GM19468 (cell line): Measurements from ENCODE around the gene NT5DC4.
A peak's percentile ranks its signal among the peaks of the same experiment; 100 is the strongest.

Experiments used
- ATAC-seq: cut with Tn5 transposase; IDR thresholded peaks from one replicate; pipeline ENCODE4 v1.9.1; 2021; ENCODE audit warnings: mild to moderate bottlenecking, moderate library complexity, moderate number of reproducible peaks; ENCODE audit not compliant: unreplicated experiment; ENCODE audit errors: extremely low read depth

NT5DC4 gene

DNA sequence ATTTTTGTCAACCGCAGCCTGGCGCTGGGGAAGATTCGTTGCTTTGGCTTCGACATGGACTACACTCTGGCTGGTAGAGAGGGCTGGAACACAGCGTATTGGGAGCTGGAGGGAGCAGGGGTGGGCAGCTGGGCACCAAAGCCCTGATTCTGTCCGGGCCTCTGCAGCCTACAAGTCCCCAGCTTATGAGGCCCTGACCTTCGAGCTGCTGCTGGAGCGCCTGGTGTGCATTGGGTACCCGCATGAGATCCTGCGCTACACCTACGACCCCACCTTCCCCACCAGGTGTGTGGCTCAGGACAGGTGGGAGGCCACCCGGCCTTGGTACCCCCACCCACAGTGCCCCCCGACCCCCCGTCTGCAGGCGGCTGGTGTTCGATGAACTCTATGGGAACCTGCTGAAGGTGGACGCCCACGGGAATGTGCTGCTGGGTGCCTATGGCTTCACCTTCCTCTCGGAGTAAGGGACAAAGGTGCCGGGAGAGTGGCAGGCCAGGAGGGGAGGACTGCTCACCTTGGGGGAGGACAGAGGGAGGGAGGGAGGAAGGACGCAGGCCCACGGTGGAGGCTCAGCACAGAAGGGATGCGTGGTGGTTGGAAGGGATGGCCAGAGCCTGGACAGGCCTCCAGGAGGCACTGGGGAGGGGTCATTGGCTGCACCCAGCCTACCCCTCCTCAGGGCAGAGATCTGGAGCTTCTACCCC lies 1.2 kb downstream of the NT5DC4 start:
- ATAC-seq: no peak

- no peak for ATAC-seq
Observed at GRCh38 chr2:112722816-112723546, 2.2 kb downstream of the NT5DC4 start.

- no peak for ATAC-seq
Observed at GRCh38 chr2:112723547-112723940, 2.7 kb downstream of the NT5DC4 start.

DNA sequence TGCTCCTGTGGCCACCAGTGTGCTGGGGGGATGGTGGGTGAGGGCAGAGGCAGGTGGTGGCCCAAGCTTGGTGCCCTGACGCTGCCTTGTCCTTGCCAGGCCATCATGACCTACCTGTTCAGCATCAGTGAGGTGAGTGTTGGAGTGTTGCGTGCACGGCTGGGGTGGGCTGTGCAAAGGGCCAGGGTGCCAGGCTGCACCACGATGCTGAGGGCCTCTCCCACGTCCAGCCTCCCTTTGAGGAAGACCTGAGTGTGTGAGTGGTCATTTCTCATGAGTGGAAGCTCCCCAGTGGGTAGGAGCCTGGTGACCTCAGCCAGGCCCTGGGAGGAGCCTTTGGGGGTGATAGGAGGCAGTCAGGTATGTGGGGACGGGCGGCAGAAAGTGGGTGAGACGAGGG lies 3.2 kb downstream of the NT5DC4 start:
- ATAC-seq: no peak

GRCh38 chr2:112724591-112725525 lies 4.0 kb downstream of the NT5DC4 start:
- no peak for ATAC-seq

DNA sequence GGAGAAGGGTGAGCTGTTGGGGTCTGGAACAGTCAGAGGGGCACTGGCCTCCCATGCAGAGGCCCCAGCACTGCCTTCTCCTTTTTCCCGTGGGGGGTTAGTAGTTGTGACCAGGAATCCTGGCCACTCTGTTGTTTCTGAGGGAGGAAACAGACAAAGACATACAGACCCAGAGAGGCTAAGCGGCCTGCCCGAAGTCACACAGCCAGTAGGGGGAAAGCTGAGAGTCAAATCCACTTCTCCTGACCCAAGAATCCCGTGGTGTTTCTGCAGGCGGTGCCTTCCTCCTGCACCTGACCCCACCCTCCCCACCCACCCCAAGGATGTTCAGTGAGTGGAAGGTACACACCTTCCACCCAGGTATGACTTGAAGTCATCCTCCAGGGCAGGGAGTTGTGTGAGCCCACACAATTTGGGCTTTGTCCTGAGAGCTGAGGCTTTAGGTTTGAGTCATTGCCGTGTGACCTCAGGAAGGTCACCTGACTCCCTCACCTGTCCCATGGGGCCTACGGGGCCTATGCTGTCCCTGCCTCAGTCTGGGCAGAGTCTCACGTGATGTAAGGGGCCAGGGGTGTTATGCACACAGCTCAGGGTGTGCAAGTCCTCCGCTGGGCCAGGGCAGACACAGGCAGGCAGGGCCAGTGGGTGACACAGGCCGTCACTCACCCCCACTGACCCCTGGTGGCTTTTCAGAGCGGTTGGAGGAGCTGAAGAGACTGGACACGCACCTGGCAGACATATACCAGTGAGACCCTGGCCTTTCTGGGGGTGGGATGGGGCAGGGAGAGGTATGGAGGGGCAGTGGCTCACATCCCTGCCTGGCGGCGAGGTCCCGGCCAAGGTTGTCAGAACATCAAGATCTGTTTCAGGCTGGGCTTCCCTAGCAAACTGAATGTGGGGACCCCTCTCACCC lies 5.0 kb downstream of the NT5DC4 start:
- ATAC-seq: no peak

DNA sequence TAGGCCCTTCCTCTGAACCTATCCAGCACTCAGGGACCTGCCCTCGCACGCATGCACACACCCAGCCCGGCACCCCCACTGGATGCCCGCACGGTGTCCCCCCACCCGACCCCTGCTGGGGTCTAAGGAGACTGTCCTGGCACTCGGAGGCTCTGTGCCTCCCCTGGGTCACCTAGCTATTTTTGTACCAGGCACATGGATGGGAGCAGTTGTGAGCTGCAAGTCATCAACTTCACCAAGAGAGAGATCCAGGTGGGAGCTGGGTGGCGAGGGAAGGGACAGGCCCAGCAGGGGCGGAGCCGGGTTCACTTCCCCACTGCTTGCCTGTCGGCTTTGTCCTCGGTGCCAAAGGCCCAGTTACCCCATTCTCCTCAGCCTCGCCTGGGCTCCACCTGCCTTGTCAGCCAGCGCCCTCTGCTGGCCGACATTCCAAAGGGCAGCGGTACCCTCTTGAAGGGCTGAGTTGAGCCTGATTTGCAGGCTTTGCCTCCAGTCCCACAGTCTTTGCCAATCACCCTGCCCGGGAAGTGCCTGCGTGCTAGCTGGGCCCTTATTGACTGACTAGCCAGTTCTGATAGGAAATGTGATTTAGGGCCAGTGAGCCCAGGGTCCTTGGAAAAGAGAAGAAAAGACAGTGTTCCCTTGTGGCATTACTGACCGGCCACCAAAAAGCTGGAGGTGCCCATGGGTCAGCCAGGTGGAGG lies 5.8 kb downstream of the NT5DC4 start:
- ATAC-seq: peak; percentile 87

GRCh38 chr2:112727276-112728028 lies 6.6 kb downstream of the NT5DC4 start:
- no peak for ATAC-seq

DNA sequence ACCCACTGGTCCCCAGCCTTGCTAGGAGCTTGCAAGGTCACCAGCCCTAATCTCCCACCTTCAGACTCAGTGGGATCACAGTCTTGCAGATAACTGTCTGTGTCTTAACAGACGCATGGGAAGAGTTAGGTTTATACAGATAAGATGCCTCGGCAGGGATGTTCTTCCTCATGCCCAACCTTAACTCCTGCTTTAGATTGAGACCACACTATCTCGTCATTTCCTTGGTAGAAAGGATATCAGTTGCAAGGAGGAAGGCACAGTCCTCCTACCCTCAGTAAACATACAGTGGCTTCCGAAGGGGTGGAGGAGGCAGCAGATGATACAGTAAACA lies 7.2 kb downstream of the NT5DC4 start:
- ATAC-seq: no peak

DNA sequence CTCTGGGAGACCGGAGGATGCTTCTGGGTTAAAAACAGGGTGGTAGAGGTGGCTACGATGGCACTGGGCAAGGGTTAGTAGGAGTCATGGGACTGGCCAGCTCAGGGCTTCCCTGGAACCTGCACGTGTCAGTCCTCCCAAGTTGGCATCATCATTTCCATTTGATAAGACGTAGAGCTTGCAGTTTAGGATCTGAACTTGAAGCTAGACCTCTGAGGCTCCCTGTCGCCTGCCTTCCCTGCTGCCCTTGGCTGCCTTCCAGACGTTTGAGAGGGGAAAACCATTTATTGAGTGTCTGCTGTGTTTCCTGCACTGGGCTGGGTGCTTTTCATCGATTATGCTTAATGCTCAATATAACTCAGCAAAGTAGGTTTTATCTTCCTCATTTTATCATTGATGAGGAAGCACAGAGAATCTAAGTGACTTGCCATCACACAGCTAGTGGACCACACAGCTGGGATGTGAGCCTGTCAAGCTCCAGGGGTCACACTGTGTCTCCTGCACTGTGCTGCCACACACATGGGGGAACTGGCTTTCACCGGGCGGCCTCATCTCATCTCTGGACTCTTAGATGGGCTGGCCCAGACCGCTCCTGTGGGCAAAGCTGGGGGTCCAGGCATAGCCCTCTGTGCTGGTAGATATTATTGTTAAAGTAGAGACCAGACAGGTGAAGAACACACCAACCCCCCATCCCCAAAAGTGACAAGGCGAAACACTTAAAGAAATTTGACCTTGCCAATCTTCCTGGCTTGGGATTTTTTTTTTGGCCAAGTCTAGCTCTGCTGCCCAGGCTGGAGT lies 7.8 kb downstream of the NT5DC4 start:
- ATAC-seq: no peak

- no peak for ATAC-seq
Observed at GRCh38 chr2:112730216-112730615, 9.4 kb downstream of the NT5DC4 start.

DNA sequence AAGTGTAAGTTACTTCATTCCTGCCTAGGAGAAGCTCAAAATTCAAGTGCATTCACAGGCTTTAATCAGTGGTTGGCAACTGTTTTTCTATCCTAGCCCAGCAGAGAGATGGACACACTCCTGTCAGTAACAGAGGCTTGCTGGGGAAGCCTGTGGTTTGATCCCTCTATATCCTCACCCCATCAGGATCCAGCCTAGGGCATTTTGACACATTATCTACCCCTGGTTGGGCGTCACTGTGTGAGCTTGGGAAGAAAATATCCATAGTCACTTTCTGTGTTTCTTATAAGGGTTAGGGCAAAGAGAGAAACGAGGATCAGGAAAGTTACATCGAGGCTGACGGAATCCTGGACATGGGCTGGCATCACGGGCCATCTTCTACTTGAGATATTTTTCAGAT lies 10.0 kb downstream of the NT5DC4 start:
- ATAC-seq: no peak

- ATAC-seq: no peak
Observed at GRCh38 chr2:112731479-112731878, 10.7 kb downstream of the NT5DC4 start.

DNA sequence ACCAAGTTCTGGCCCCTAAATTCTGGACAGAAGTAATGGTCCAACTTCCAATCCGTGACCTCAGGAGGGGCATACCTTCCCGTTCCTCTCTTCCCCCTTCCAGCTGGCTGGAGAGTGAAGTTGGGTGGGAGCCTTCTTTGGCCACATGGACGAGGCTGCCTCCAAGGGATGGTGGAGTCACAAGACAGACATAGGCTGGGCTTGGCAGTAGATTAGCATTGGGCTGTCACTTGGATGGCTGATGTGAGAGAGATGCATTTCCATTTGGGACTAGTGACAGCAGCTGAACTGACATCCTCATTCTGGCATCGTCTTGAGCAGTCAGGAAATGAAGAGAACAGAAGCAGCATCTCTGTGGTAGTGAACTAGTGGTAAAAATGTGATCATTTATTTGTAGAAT lies 12.6 kb downstream of the NT5DC4 start:
- no peak for ATAC-seq

DNA sequence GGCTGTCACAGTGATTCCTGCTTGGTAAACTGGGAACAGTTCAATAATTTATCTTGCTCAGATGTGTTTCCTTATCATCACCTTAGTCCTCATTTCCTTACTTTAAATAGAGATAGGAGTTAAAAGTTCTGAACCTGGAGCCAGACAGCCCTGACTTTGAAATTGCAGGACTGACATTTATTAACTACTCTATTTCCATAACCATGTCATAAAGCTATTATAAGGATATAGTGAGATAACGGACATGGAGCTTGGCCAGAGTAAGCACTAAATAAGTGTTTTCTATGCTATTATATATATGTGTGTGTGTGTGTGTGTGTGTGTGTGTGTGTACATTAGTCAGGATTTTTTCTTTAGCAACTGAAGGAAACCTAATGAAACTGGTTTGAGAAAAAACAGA lies 13.1 kb downstream of the NT5DC4 start:
- no peak for ATAC-seq

GRCh38 chr2:112737542-112738232 lies 16.9 kb downstream of the NT5DC4 start:
- no peak for ATAC-seq

DNA sequence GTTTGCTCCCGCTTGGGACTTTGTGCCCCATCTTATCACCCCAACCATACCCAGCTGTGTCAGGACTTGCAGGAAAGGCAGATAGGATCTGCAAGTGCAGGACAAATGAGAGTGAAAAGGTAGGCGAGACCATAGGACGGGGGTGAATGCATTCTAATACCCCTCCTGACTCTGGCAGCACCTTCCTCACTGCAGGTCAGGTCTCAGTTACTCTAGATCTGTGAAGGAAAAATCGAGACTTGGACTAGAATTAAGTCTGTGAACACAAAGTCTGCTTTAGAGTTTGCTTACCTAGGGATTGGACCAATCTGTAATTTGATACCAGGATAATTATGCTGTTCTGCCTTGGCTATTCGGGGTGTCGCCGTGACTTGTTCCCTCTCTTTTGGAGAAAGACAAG lies 19.7 kb downstream of the NT5DC4 start:
- ATAC-seq: no peak
